GM12878 (cell line): ENCODE measurements around the gene GUCA2B. TPM values are rescaled to one million over a fixed set of nuclear protein-coding genes. Genes with fewer than 3 reads are reported as not detected.

Experiments
- ATAC-seq: fragments of 200-7000 bp; cut with Tn5 transposase; 3 replicates; pipeline ENCODE4 v1.9.1; 2020; ENCODE audit warnings: mild to moderate bottlenecking, moderate library complexity
- BruUV-seq: library from RNA; stranded (reverse); fragments of 400-500 nt; replicated peaks from 2 replicates; lab custom pipeline; 2021; lab: Mats Ljungman, UMichigan
- CTCF ChIA-PET: fragments of 300-600 bp; sonication (Branson Sonifier 250); formaldehyde crosslinking; extraction: SDS; loops from one replicate; lab custom pipeline; 2021; ENCODE audit warnings: inconsistent platforms; lab: Yijun Ruan, JAX
- POLR2A ChIA-PET: fragments of 350-600 bp; formaldehyde crosslinking; extraction: SDS; loops from one replicate; lab custom pipeline; 2021; ENCODE audit warnings: inconsistent platforms; lab: Charles Lee
- RAD21 ChIA-PET: fragments of 300-600 bp; sonication (Branson Sonifier 250); formaldehyde crosslinking; loops from one replicate; lab custom pipeline; 2023; ENCODE audit warnings: antibody characterized with exemption; ENCODE audit not compliant: unreplicated experiment; lab: Charles Lee
- SMC1A ChIA-PET: fragments of 300-600 bp; sonication (Branson Sonifier 250); formaldehyde crosslinking; loops from one replicate; lab custom pipeline; 2023; ENCODE audit not compliant: unreplicated experiment, uncharacterized antibody; lab: Charles Lee
- DNase-seq: peaks from one replicate; pipeline ENCODE4 v3.0.0-alpha.2; 2011; ENCODE audit warnings: low read depth, low spot score
- FAIRE-seq: peaks from 3 replicates; lab custom pipeline; 2011; peaks lifted over from hg19 to GRCh38; lab: Jason Lieb, UNC
- H2AFZ ChIP-seq: 2 replicates; pipeline ENCODE4 v1.6.0; 2011; ENCODE audit warnings: low read depth, low read length, control low read depth; ENCODE audit not compliant: control insufficient read depth
- H3K27ac ChIP-seq: 2 replicates; pipeline ENCODE4 v1.5.1; 2011; ENCODE audit warnings: control low read depth; ENCODE audit not compliant: control insufficient read depth, insufficient read depth
- H3K27me3 ChIP-seq, 2 experiments: replicated peaks in 1 of 2; 2 replicates each; pipeline versions ENCODE4 v1.6.0 to v1.6.1; 2011; ENCODE audit warnings: low read length in 1 of 2; ENCODE audit not compliant: control insufficient read depth in 2 of 2, insufficient read depth in 2 of 2
- H3K36me3 ChIP-seq, 2 experiments: 2 replicates each; pipeline ENCODE4 v1.5.1; 2011; ENCODE audit warnings: low read length in 1 of 2; ENCODE audit not compliant: control insufficient read depth in 2 of 2, insufficient read depth in 2 of 2
- H3K4me1 ChIP-seq: 2 replicates; pipeline ENCODE4 v1.6.1; 2011; ENCODE audit warnings: mild to moderate bottlenecking, low read length, moderate library complexity, mixed read lengths; ENCODE audit not compliant: control insufficient read depth, insufficient read depth
- H3K4me2 ChIP-seq: 2 replicates; pipeline ENCODE4 v1.6.0; 2011; ENCODE audit warnings: control low read depth; ENCODE audit not compliant: control insufficient read depth, insufficient read depth
- H3K4me3 ChIP-seq: fragments of 200-600 bp; sonication (generic); 2 replicates; pipeline ENCODE4 v1.5.1; 2016
- H3K79me2 ChIP-seq: 2 replicates; pipeline ENCODE4 v1.6.0; 2011; ENCODE audit warnings: low read length; ENCODE audit not compliant: control insufficient read depth, insufficient read depth
- H3K9ac ChIP-seq: 2 replicates; pipeline ENCODE4 v1.8.0; 2011; ENCODE audit warnings: low read length, control low read depth, mixed read lengths; ENCODE audit not compliant: control insufficient read depth, insufficient read depth
- H3K9me3 ChIP-seq: replicated peaks from 3 replicates; pipeline ENCODE4 v1.5.1; 2011; ENCODE audit warnings: mild to moderate bottlenecking, low read length; ENCODE audit not compliant: control insufficient read depth, insufficient read depth
- H4K20me1 ChIP-seq: 2 replicates; pipeline ENCODE4 v1.6.0; 2011; ENCODE audit not compliant: control insufficient read depth, insufficient read depth
- BCLAF1 ChIP-seq: fragments of 450-650 bp; IDR thresholded peaks from 2 replicates; pipeline ENCODE4 v1.6.1; 2017; ENCODE audit warnings: antibody characterized with exemption, mild to moderate bottlenecking, moderate library complexity
- CEBPB ChIP-seq, 2 experiments: fragments of 150-350 bp in 1 of 2; IDR thresholded peaks; 2 replicates each; pipeline ENCODE4 v1.6.1; 2012 to 2014; ENCODE audit warnings: low read depth in 2 of 2, low read length in 2 of 2, borderline replicate concordance in 1 of 2, inconsistent platforms in 1 of 2
- E2F4 ChIP-seq: IDR thresholded peaks from 2 replicates; pipeline ENCODE4 v1.6.1; 2012; ENCODE audit warnings: low read depth, low read length, improper control_type of control experiment
- ESRRA ChIP-seq: IDR thresholded peaks from 2 replicates; pipeline ENCODE4 v1.6.1; 2012; ENCODE audit warnings: mild to moderate bottlenecking, low read length, improper control_type of control experiment
- EZH2 ChIP-seq: IDR thresholded peaks from 2 replicates; pipeline ENCODE4 v1.6.1; 2012; ENCODE audit warnings: low read depth, mild to moderate bottlenecking, control low read depth, inconsistent platforms, low read length, borderline replicate concordance; ENCODE audit not compliant: control insufficient read depth
- IRF5 ChIP-seq: fragments of 450-650 bp; IDR thresholded peaks from 2 replicates; pipeline ENCODE4 v1.6.1; 2017; ENCODE audit warnings: borderline replicate concordance
- LARP7 ChIP-seq: fragments of 450-650 bp; IDR thresholded peaks from 2 replicates; pipeline ENCODE4 v1.6.1; 2017; ENCODE audit warnings: mild to moderate bottlenecking
- POU2F2 ChIP-seq: IDR thresholded peaks from 3 replicates; pipeline ENCODE4 v1.6.1; 2011; ENCODE audit warnings: low read depth, mild to moderate bottlenecking, low read length, borderline replicate concordance
- RCOR1 ChIP-seq: conservative IDR thresholded peaks from 2 replicates; pipeline ENCODE4 v1.6.1; 2012; ENCODE audit warnings: low read depth, low read length, improper control_type of control experiment
- SRF ChIP-seq, 2 experiments: IDR thresholded peaks; 2 replicates each; pipeline ENCODE4 v1.6.1; 2011; ENCODE audit warnings: low read depth in 2 of 2, low read length in 2 of 2, mild to moderate bottlenecking in 1 of 2, moderate library complexity in 1 of 2
- YBX1 ChIP-seq: fragments of 450-650 bp; IDR thresholded peaks from 2 replicates; pipeline ENCODE4 v1.6.1; 2016; ENCODE audit warnings: antibody characterized with exemption
- ZNF384 ChIP-seq: IDR thresholded peaks from 2 replicates; pipeline ENCODE4 v1.6.1; 2012; ENCODE audit warnings: low read depth, mild to moderate bottlenecking, low read length, improper control_type of control experiment, borderline replicate concordance
- WGBS: methylation state at CpG from one replicate; pipeline ENCODE4 v1.1.6; 2016; ENCODE audit warnings: low lambda C conversion rate; ENCODE audit not compliant: insufficient replicate concordance, insufficient coverage; ENCODE audit errors: missing lambda C conversion rate; 5-methylcytosine and 5-hydroxymethylcytosine counted together
- in situ Hi-C: fragments of 300-500 bp; cut with MboI; formaldehyde crosslinking; loops from 9 replicates; pipeline ENCODE4 v1.14.3; 2018; ENCODE audit warnings: mixed read lengths
- intact Hi-C: fragments of 100-400 bp; cut with micrococcal nuclease; formaldehyde crosslinking; loops from one replicate; pipeline ENCODE4 v1.14.2; 2022; ENCODE audit not compliant: unreplicated experiment
- polyA plus RNA-seq, 11 experiments: library from polyadenylated mRNA; depleted of rRNA in 4 of 11; unstranded in 6 of 11; stranded (reverse) in 5 of 11; fragments of >200 nt; fragmentation: Nextera tagmentation in 4 of 11; fragmentation: Illumina TruSeq in 1 of 11; extraction: Ambion mirVana in 4 of 11; extraction: Trizol in 1 of 11; gene quantifications; 1 replicate in 1 of 11; 2 replicates in 10 of 11; pipeline versions ENCODE4 v1.2.1 to v1.2.3, GENCODE V29; 2011 to 2016; ENCODE audit warnings: inconsistent platforms in 2 of 11, missing spikeins in 2 of 11, low read depth in 1 of 11
- total RNA-seq, 4 experiments: library from RNA; depleted of rRNA in 3 of 4; stranded (reverse); fragments of >200 nt in 3 of 4; fragmentation: Illumina TruSeq in 1 of 4; extraction: Trizol in 1 of 4; gene quantifications; 2 replicates each; pipeline versions ENCODE4 v1.2.1 to v1.2.3, GENCODE V29; 2013 to 2021
- TF ChIP-seq, protein P1 (sequence below): fragments of 450-650 bp; formaldehyde crosslinking; IDR thresholded peaks from 2 replicates; pipeline ENCODE4 v1.5.0; 2022; ENCODE audit warnings: mild to moderate bottlenecking, missing genetic modification characterization

The GUCA2B gene
- total and polyA plus RNA-seq, 10 of the 15 experiments (the other 5 are each of a cell fraction or from before 2014, with no cell fraction given), result not detected

- no TSS peak for BruUV-seq
- Histone ChIP-seq H3K27me3 (no peaks in the 10 kb centered on the region), H4K20me1 (no peaks in the 10 kb centered on the region), H3K4me2 (no peak overlapping the region), H2AFZ (no peak overlapping the region; the same call in 1 of the 2 replicates), H3K9me3 (no peaks in the 10 kb centered on the region; the same call in 2 of the 3 replicates), H3K36me3 (no peaks in the 10 kb centered on the region), H3K4me1 (no peaks in the 10 kb centered on the region), H3K9ac (no peak overlapping the region), H3K27ac (no peak overlapping the region), H3K79me2 (no peaks in the 10 kb centered on the region), H3K4me3 (no peak overlapping the region)
- RAD21 ChIA-PET, result no interaction called here
- POLR2A ChIA-PET, result no interaction called here
- WGBS, result 58% methylated on average over 5 of the region's 5 CpGs
- intact Hi-C loops, result no loop called here
- CTCF ChIA-PET, result no interaction called here
- ATAC-seq (no peak), FAIRE-seq (no peak), DNase-seq (no peak)
- SMC1A ChIA-PET, result interaction anchor here (0.6 to 1.1 kb wide), 2 partner anchors 12 to 100 kb away, joined by 3 read pairs; no protein-coding TSS in a partner anchor
- TF ChIP-seq POU2F2, result no peak
- no peak for TF ChIP-seq ZNF384
- no peak for TF ChIP-seq BCLAF1
- TF ChIP-seq SRF (IDR thresholded peaks at IDR 0.05; ENCODE audit: low read depth in 2 of 2, low read length in 2 of 2), result no peak
- no peak for TF ChIP-seq RCOR1
- TF ChIP-seq IRF5, result no peak
- TF ChIP-seq E2F4, result no peak
- TF ChIP-seq ESRRA, result no peak
- TF ChIP-seq, protein P1, sequence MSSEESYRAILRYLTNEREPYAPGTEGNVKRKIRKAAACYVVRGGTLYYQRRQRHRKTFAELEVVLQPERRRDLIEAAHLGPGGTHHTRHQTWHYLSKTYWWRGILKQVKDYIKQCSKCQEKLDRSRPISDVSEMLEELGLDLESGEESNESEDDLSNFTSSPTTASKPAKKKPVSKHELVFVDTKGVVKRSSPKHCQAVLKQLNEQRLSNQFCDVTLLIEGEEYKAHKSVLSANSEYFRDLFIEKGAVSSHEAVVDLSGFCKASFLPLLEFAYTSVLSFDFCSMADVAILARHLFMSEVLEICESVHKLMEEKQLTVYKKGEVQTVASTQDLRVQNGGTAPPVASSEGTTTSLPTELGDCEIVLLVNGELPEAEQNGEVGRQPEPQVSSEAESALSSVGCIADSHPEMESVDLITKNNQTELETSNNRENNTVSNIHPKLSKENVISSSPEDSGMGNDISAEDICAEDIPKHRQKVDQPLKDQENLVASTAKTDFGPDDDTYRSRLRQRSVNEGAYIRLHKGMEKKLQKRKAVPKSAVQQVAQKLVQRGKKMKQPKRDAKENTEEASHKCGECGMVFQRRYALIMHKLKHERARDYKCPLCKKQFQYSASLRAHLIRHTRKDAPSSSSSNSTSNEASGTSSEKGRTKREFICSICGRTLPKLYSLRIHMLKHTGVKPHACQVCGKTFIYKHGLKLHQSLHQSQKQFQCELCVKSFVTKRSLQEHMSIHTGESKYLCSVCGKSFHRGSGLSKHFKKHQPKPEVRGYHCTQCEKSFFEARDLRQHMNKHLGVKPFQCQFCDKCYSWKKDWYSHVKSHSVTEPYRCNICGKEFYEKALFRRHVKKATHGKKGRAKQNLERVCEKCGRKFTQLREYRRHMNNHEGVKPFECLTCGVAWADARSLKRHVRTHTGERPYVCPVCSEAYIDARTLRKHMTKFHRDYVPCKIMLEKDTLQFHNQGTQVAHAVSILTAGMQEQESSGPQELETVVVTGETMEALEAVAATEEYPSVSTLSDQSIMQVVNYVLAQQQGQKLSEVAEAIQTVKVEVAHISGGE (CRISPR knock-in tag), result no peak
- no peak for TF ChIP-seq LARP7
- TF ChIP-seq CEBPB (IDR thresholded peaks at IDR 0.05; ENCODE audit: borderline replicate concordance in 1 of 2, low read depth in 2 of 2, low read length in 2 of 2), result no peak
- no peak for TF ChIP-seq YBX1
- TF ChIP-seq EZH2, result no peak
- in situ Hi-C loops, result no loop called here
Observed at GRCh38 chr1:42114229-42114628, 39.0 kb upstream of the GUCA2B start.
